ENCODE results near the gene VPS39. TPM values are rescaled to one million over a fixed set of nuclear protein-coding genes. Genes with fewer than 3 reads are reported as not detected.

The VPS39 gene
- total and polyA plus RNA-seq, 9 of the 15 experiments (the other 6 are each of a cell fraction or from before 2014, with no cell fraction given) = 3.2 to 37.3 (median 21.8) TPM

DNA sequence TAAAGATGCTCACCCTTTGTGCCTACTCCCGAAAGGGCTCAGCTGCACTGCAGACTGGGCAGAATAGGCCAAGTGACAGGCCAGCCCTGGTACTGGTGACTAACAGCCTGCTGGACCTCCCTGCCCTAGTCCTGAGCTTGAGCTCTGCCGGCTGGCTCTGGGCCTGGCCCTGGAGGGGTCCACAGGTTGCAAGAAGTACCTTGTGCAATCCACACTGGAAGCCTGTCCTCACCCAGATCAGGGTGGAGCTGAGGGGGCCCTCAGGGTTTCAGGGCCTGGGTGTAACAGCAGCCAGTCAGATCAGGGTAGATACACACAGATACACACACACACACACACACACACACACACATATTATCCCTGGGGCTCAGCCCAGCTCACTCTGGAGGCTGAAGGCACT, 86.4 kb downstream of the VPS39 start:
- intact Hi-C loops (cut with micrococcal nuclease) (no loop called here), in situ Hi-C loops (cut with MboI) (no loop called here)
- no peaks in the 10 kb centered on the region for H3K36me3 ChIP-seq (ENCODE audit: control insufficient read depth, insufficient read depth, low read length)
- no peaks in the 10 kb centered on the region for H3K9me1 ChIP-seq (ENCODE audit: control insufficient read depth, insufficient read depth, low read length)
- no peaks in the 10 kb centered on the region for H3K79me2 ChIP-seq (ENCODE audit: control insufficient read depth, insufficient read depth, low read length)
- no peak overlapping the region for H3K27ac ChIP-seq (ENCODE audit: extremely low read depth, low read depth, low read length)
- ChIA-PET POLR2A (interaction anchor here (1.3 kb wide), 1 partner anchor 9 kb away, joined by 5 read pairs; no protein-coding TSS in a partner anchor), CTCF (ENCODE audit: low intra/inter-chr PET ratio) (no interaction called here)
- BruUV-seq (replicated peaks) = no TSS peak
- DNase-seq (ENCODE audit: extremely low read depth in 1 of 4, low spot score in 3 of 4) (no peak), FAIRE-seq (no peak), ATAC-seq (no peak)
- H4K20me1 ChIP-seq (replicated peaks; ENCODE audit: control insufficient read depth, insufficient read depth, low read length) = 0 out of 2 replicates have a peak, but pooled peaks cover 2% of the 10 kb centered on the region
- H3K9ac ChIP-seq (ENCODE audit: insufficient read depth in 1 of 2, low read depth in 2 of 2, low read length in 2 of 2) = no peak overlapping the region
- H3K4me1 ChIP-seq (replicated peaks in 1 of 2; ENCODE audit: control insufficient read depth in 2 of 2, insufficient read depth in 2 of 2, low read length in 2 of 2) = no peaks in the 10 kb centered on the region
- no peak overlapping the region for H2AFZ ChIP-seq (ENCODE audit: low read depth, low read length)
- H3K27me3 ChIP-seq (ENCODE audit: control insufficient read depth in 2 of 2, insufficient read depth in 2 of 2, low read length in 2 of 2) = peaks cover 14 to 37% of the 10 kb centered on the region in 2 experiments; a peak in 4 of 5 replicates
- 7% methylated on average over 2 of the region's 2 CpGs for WGBS (ENCODE audit: insufficient coverage, low coverage, missing lambda C conversion rate)
- no peak overlapping the region for H3K4me3 ChIP-seq
- no peaks in the 10 kb centered on the region for H3K9me3 ChIP-seq (replicated peaks; ENCODE audit: control insufficient read depth, insufficient read depth, low read depth, low read length)
- H3K4me2 ChIP-seq (ENCODE audit: insufficient read depth, low read length) = no peak overlapping the region
- TF ChIP-seq, protein P1, sequence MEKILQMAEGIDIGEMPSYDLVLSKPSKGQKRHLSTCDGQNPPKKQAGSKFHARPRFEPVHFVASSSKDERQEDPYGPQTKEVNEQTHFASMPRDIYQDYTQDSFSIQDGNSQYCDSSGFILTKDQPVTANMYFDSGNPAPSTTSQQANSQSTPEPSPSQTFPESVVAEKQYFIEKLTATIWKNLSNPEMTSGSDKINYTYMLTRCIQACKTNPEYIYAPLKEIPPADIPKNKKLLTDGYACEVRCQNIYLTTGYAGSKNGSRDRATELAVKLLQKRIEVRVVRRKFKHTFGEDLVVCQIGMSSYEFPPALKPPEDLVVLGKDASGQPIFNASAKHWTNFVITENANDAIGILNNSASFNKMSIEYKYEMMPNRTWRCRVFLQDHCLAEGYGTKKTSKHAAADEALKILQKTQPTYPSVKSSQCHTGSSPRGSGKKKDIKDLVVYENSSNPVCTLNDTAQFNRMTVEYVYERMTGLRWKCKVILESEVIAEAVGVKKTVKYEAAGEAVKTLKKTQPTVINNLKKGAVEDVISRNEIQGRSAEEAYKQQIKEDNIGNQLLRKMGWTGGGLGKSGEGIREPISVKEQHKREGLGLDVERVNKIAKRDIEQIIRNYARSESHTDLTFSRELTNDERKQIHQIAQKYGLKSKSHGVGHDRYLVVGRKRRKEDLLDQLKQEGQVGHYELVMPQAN (IDR thresholded peaks at IDR 0.05; ENCODE audit: borderline replicate concordance) = no peak
- no peak for TF ChIP-seq GTF2E2 (tag; IDR thresholded peaks at IDR 0.05)
- no peak for TF ChIP-seq ZNF3 (CRISPR knock-in tag; IDR thresholded peaks at IDR 0.05)
- TF ChIP-seq TSHZ1 (CRISPR knock-in tag; IDR thresholded peaks at IDR 0.05) = no peak
- no peak for TF ChIP-seq NR0B1 (IDR thresholded peaks at IDR 0.05; ENCODE audit: partially characterized antibody)
- TF ChIP-seq U2AF2 (optimal IDR thresholded peaks at IDR 0.05; ENCODE audit: low read depth, low read length) = no peak
- no peak for TF ChIP-seq HLTF (IDR thresholded peaks at IDR 0.05)
- TF ChIP-seq, protein P2, sequence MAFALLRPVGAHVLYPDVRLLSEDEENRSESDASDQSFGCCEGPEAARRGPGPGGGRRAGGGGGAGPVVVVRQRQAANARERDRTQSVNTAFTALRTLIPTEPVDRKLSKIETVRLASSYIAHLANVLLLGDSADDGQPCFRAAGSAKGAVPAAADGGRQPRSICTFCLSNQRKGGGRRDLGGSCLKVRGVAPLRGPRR (CRISPR knock-in tag; IDR thresholded peaks at IDR 0.05) = no peak
- TF ChIP-seq RNF2 (IDR thresholded peaks at IDR 0.05) = no peak
- no peak for TF ChIP-seq RHOXF2B (CRISPR knock-in tag; conservative IDR thresholded peaks at IDR 0.05)
- TF ChIP-seq KLF1 (tag; IDR thresholded peaks at IDR 0.05) = no peak
- TF ChIP-seq, protein P3, sequence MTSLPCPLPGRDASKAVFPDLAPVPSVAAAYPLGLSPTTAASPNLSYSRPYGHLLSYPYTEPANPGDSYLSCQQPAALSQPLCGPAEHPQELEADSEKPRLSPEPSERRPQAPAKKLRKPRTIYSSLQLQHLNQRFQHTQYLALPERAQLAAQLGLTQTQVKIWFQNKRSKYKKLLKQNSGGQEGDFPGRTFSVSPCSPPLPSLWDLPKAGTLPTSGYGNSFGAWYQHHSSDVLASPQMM (CRISPR knock-in tag; IDR thresholded peaks at IDR 0.05) = no peak
- TF ChIP-seq ZNF133 (CRISPR knock-in tag; IDR thresholded peaks at IDR 0.05) = no peak
- TF ChIP-seq XRCC3 (IDR thresholded peaks at IDR 0.05) = no peak
- TF ChIP-seq NCOA1 (IDR thresholded peaks at IDR 0.05; ENCODE audit: low read depth) = no peak
- no peak for TF ChIP-seq ZC3H11A (IDR thresholded peaks at IDR 0.05; ENCODE audit: low read depth, low read length)

Measured in K562 (cell line).